GM12873 (cell line): ENCODE results near the gene KIRREL3.

Source experiments
- CTCF ChIP-seq: IDR thresholded peaks from 2 replicates; pipeline ENCODE4 v1.5.1; 2012; ENCODE audit warnings: low read depth, mild to moderate bottlenecking, moderate library complexity, low read length, control low read depth; ENCODE audit not compliant: insufficient read depth; ENCODE audit errors: missing control alignments

Gene KIRREL3

GRCh38 chr11:127035824-127036223 is 35.3 kb upstream of the KIRREL3 start:
- TF ChIP-seq CTCF: no peak

GRCh38 chr11:127034973-127035372 is 34.4 kb upstream of the KIRREL3 start:
- no peak for TF ChIP-seq CTCF

GRCh38 chr11:127028648-127029047 is 28.1 kb upstream of the KIRREL3 start:
- TF ChIP-seq CTCF: no peak

GRCh38 chr11:127027789-127028188 is 27.2 kb upstream of the KIRREL3 start:
- no peak for TF ChIP-seq CTCF

GRCh38 chr11:127027000-127027399 is 26.4 kb upstream of the KIRREL3 start:
- no peak for TF ChIP-seq CTCF

GRCh38 chr11:127023991-127024390 is 23.4 kb upstream of the KIRREL3 start:
- TF ChIP-seq CTCF: no peak

GRCh38 chr11:127018683-127019279 is 18.2 kb upstream of the KIRREL3 start:
- TF ChIP-seq CTCF: no peak
